Activated CD4-positive, CD25-positive, alpha-beta regulatory T cell treated with anti-CD3 and anti-CD28 coated beads, Interleukin-2, amount 50 U/mL, for 72 hours (primary cell): Measurements from ENCODE around the gene TSLP.

ENCODE experiments used
- DNase-seq: peaks from one replicate; pipeline ENCODE4 v3.0.0; 2021

Gene TSLP

DNA sequence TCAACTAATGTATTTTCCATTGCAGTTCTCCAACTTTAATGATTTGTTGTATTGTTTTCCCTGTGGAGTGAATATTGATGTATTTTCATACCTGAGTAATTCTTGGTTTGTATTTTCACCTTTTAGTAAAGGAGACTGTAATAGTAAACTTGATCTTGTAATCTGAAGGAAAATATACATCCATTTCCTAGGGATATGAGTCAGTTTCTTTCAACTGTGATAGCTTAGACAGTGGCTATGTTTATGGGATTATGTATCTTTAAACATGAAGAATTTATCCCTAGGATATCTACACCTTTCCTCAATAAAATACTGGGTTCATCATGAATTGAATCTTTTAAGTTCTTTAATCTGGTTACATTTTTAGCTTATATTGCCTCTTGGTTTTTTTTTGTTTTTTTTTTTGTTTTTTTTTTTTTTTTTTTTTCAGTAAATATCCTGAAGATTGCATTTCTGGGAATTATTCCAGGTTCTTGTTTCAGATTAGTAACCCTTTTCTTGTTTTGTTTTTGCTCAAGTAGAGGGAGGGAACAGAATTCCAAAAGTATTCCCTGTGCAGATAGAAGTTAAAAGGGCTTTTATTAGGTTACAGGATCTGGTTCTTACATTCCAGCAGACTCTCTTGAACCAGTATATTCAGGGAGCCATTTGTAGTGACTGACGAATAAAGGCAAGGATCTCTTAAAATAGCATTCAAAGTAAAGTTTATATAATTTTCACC is 27.7 kb downstream of the TSLP start:
- DNase-seq = no peak

DNA sequence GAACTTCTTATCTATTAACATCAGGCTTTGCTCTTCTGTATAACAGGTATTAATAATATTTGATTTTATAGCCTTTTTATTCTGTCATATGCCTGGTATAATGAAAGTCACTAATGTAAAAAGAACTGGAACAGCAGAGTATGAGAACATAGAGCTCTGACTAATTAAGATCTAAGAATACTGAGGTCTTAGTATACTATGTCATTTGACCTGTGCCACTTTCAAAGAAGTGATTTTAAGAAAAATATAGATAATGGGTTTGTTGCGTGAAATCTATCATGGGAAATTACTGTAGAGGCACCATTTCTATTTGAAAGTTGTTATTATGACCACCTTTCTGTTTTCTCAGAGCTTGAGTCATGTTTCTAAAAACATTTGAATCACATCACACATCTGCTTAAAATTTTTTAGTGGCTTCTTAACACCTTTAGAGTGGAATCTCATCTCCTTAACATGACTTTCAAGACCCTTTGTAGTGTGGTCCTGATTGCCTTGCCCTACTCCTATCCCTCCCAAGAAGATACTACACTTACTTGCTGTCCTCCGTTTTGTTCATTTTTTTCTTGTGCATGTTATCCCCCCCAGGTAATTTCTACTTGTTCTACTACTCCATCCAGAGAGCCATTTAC is 34.9 kb downstream of the TSLP start:
- no peak for DNase-seq

DNA sequence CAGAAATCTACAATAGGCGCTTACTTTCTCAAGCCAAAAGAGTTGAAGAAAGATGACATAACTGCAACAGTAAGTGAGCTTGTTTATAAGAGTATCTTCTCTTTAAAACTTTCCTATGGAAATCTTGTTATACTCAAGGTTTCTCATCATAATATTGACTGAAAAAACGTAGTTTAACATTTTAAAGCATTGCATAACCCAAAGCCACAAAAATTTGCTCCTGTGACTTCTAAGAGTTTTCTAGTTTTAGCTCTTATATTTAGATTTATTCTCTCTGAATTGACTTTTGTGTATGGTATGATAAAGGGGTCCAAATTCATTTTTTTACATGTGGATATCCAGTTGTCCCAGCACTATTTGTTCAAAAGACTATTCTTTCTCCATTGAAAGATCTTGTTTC is 35.9 kb downstream of the TSLP start:
- DNase-seq = no peak

DNA sequence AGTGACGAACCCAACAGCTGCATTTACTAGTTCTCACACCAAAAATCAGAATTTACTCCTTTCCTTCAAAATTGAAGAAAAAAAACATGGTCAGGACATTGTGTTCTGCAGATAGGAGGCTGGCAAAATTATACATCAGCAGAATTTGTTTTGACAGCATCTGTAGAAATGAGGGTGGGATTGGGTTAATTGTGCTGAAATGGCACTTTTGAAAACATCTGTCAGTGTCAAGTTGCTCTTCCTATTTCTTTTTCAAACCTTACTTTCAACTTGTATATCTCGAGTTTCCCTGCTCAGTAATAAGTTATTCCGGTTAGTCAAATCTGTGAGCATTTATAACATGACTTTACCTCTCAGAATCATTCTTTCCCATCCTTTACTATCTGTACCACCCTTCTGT is 40.4 kb downstream of the TSLP start:
- no peak for DNase-seq

- DNase-seq = no peak
These were observed 42.2 kb downstream of the TSLP start for GRCh38 chr5:111113678-111114077.

DNA sequence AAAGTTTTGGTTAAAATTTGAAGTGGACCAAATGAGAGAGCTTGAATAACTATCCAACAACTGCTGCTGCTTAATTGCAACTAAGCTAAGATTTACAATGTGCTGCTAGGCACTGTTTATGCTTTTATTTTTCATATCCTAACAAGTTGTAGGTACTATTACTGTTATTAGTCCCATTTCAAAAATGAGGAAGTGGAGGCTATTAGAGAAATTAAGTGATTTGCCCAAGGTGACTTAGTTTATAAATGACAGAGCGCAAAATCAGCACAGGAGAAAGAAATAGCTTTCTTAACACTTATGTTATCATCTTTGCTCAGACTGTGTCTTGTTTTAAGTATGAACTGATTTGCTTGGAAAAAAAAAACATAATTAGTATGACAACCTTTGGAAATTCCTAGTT is 43.7 kb downstream of the TSLP start:
- no peak for DNase-seq

- DNase-seq = no peak
These were observed 45.0 kb downstream of the TSLP start for GRCh38 chr5:111116550-111116949.

GRCh38 chr5:111117136-111117535 is 45.6 kb downstream of the TSLP start:
- DNase-seq = no peak

GRCh38 chr5:111119221-111119620 is 47.7 kb downstream of the TSLP start:
- no peak for DNase-seq

- no peak for DNase-seq
These were observed 48.3 kb downstream of the TSLP start for GRCh38 chr5:111119856-111120255.

DNA sequence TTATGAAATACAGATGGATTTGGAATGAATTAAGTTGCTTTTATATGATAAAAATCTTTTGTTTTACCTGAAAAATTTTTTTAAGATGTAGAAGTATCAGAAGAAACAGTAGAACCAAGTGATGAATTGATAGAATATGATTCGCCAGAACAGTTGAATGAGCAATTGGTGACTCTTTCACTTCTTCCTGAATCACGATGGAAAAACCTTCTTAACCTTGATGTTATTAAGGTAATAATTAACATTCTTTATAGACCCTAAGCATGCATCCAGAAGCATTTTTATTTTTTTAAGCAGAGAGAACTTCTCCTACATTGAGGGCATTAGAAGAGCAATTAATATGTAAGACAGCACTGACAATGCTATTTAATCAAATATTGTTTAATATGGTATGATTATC is 49.4 kb downstream of the TSLP start:
- DNase-seq = no peak

DNA sequence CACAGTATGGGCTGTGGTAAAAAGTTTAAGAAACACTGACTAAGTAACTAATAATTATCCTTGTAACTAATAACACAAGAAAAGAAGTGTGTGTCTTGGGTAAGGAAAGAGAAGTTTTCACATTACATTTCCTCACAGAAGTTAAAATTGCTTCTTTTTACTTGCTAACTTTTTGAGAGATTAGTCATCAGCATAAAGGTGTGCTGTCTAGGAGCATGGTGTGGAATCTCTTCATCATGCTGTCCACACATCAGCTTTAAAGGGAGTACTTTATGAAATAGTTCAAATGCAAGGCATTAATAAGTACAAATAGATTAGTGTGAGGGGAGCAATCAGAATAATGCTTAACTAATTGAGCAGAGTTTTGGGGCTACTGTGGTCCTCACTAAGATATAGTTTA is 50.4 kb downstream of the TSLP start:
- no peak for DNase-seq

DNA sequence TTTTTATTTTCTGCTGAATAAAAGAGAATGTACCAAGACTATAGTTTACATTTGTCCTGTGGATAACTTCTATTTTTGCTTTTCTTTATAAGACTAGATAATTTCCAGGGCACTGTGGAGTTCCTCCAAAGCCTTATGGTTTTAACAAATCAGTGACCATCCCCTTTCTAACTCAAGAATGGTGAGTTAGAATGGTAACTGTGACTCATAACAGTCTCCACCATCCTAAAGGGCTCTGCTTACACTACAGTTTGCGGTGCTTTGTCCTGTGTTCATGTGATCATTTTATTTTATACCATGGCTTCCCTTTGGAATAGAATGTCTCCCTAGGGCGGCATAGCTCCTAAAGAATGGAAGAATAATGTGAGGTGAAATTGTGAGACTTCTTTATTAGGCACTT is 50.9 kb downstream of the TSLP start:
- DNase-seq = no peak

DNA sequence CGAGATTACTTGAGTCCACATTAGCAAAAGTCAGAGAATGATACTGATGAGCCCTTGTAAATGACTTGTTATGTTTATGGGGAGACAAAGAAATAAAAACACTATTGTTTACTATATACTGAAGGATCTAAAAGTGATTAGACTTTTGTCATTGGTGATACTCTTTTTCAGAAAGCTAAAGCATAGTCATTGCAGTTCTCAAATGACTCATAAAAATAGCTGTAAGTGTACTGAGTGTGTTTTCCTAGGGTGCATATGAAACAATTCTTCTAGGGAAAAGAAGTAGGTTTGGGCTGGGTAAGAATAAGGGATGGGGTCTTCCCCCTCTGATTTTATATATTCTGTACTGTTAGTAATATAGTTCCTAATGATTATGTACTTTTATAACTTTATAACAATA is 53.3 kb downstream of the TSLP start:
- DNase-seq = no peak

GRCh38 chr5:111126896-111127295 is 55.4 kb downstream of the TSLP start:
- DNase-seq = no peak
